Astrocyte of the spinal cord (primary cell): ENCODE measurements around the gene APLP2.
"Not testable (repeated sequence)": the region's sequence is repeated elsewhere in the genome, so short reads cannot be mapped to it uniquely, and the experiment has no call there.

ENCODE experiments used
- DNase-seq: peaks from one replicate; pipeline ENCODE4 v3.0.0; 2011; ENCODE audit warnings: low read depth, low spot score
- H3K4me3 ChIP-seq: 2 replicates; pipeline ENCODE4 v1.5.1; 2011; ENCODE audit warnings: low read depth, mild to moderate bottlenecking, low read length, moderate library complexity
- in situ Hi-C: cut with HindIII; loops from 2 replicates; pipeline ENCODE4 v1.10.0; 2017; ENCODE audit warnings: low sequenced_read_pairs
- TF ChIP-seq, protein P1 (sequence below): IDR thresholded peaks from 2 replicates; pipeline ENCODE4 v1.5.1; 2012; ENCODE audit warnings: low read depth, mild to moderate bottlenecking, low read length, inconsistent platforms

The APLP2 gene

DNA sequence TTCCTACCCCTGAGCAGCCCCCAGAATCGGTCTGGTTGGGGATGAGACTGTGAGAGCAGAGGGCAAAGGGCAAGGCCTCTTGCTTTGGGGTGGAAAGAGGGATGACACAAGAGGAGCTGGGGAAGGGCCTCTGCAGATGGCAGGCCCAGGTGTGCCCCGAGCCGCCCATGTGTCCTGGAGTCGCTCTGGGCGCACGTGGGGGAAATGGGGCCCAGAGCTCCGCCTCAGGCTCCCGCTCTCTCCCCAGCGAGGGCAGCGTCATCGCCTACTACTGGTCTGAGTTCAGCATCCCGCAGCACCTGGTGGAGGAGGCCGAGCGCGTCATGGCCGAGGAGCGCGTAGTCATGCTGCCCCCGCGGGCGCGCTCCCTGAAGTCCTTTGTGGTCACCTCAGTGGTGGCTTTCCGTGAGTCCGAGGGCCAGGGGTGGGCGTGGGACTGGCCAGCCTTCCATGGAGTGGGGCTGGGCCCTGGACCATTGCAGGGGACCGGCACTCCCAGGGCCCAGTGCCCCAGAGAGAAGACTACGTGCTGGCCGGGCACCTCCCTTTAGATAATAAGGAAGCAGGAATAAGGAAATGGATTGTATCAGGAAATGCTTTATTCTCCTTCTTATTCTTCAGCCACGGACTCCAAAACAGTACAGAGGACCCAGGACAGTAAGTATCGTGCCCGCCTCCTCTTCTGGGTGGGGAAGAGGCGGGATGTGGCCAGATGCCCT lies 120.0 kb downstream of the APLP2 start:
- no peak for DNase-seq
- in situ Hi-C loops = no loop called here

DNA sequence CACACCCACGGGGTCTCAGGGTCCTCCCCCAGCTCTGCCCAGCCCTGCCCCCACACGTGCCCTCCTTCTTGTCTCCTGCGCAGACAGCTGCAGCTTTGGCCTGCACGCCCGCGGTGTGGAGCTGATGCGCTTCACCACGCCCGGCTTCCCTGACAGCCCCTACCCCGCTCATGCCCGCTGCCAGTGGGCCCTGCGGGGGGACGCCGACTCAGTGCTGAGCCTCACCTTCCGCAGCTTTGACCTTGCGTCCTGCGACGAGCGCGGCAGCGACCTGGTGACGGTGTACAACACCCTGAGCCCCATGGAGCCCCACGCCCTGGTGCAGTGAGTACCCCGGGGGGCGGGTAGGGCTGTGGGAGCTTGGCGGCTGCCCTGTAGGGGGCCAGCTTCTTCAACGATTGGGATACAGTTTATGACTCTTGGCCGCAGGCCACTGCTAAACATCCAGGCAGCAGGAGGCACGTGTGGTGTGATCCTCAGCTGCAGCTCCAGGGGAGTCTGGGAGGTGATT lies 120.7 kb downstream of the APLP2 start:
- no peak for DNase-seq
- no peak overlapping the region for H3K4me3 ChIP-seq
- in situ Hi-C loops = no loop called here
- TF ChIP-seq, protein P1, sequence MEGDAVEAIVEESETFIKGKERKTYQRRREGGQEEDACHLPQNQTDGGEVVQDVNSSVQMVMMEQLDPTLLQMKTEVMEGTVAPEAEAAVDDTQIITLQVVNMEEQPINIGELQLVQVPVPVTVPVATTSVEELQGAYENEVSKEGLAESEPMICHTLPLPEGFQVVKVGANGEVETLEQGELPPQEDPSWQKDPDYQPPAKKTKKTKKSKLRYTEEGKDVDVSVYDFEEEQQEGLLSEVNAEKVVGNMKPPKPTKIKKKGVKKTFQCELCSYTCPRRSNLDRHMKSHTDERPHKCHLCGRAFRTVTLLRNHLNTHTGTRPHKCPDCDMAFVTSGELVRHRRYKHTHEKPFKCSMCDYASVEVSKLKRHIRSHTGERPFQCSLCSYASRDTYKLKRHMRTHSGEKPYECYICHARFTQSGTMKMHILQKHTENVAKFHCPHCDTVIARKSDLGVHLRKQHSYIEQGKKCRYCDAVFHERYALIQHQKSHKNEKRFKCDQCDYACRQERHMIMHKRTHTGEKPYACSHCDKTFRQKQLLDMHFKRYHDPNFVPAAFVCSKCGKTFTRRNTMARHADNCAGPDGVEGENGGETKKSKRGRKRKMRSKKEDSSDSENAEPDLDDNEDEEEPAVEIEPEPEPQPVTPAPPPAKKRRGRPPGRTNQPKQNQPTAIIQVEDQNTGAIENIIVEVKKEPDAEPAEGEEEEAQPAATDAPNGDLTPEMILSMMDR = no peak

More for the DNA sequence above, 120.0 kb downstream of the APLP2 start:
- no peak overlapping the region for H3K4me3 ChIP-seq
- TF ChIP-seq, protein P1 = no peak

DNA sequence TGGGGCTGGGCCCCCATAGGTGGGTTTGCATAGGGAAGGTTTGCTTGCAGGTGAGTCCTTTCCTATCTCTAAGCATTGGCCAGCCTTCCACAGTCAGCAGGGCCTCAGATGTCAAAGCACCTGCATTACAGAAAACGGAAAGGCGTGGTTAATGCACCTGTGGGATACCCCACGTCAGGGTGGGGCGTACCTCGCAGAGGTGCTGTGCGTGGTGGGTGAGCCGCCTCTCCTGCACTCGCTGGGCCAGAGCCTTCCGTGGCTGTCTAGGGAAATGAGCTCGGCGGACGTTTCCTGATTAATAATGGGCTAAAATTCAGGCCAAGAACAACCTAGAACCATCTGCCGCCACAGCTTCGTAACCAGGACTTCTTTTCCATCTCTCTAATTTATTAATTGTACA lies 122.2 kb downstream of the APLP2 start:
- TF ChIP-seq, protein P1 = no peak
- in situ Hi-C loops = no loop called here
- no peak overlapping the region for H3K4me3 ChIP-seq
- DNase-seq = no peak

DNA sequence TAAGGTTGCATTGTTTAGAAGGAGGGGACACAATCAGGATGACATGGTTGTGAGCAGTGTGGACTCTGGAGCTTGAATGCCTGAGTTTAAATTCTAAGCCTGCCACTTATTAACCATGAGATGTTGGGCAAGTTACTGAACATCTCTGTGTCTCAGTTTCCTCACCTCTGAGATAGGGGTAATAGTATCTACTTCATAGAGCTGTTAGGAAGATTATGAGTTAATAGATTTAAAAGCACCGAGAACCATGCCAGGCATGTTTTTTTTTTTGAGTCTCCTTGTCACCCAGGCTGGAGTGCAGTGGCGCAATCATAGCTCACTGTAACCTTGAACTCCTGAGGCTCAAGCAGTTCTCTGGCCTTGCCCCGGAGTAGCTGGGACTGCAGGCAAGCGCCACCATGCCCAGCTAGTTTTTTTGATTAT lies 123.2 kb downstream of the APLP2 start:
- no peak for DNase-seq
- in situ Hi-C loops = no loop called here
- no peak overlapping the region for H3K4me3 ChIP-seq
- TF ChIP-seq, protein P1 = no peak

DNA sequence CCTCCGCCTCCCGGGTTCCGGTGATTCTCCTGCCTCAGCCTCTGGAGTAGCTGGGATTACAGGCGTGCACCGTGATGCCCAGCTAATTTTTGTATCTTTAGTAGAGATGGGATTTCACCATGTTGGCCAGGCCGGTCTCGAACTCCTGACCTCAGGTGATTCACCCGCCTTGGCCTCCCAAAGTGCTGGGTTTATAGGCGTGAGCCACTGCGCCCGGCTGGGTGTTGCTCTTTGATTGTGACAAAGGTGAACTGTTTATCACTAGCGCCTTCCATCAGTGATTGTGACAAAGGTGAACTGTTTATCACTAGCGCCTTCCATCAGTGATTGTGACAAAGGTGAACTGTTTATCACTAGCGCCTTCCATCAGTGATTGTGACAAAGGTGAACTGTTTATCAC lies 123.9 kb downstream of the APLP2 start:
- in situ Hi-C loops, DNase-seq, H3K4me3 ChIP-seq: not testable (repeated sequence)
